ENCODE measurements around the gene SHISAL1.

DNA sequence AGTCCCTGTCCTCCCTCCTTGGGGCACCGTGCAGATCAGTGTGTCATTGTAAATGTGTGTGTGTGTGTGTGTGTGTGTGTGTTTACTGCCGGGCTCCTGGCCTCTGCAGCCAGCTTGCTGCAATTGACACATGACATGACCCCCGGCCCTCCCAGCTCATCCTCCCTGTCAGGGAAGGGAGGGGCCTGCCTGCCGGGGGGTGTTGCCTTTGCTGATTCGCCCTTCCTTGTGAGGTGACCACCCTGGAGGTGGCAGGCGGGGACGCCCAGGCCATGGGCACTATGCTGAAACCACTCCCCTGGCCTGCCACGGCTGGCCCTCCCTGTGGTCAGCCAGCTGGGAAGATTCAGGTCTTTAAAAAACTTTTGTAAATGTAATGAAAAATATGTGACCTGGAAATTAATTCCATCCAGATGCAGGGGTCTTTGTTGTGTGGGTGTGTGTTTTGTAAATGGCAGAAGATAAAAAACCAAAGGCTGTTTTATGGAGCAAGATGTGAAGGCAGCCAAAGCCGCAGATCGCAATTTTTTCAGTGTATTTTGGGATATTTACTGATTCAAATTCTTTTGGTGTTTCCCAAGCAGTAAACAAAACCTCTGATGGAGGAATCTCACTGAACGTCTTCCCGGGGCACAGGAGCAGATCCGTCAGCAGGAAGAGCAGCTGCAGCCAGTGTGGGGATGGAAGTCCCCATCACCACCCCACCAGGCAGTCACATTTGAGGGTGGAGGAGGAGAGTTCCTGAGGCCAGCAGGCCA lies 23.2 kb downstream of the SHISAL1 start:
- TF ChIP-seq, protein P1, sequence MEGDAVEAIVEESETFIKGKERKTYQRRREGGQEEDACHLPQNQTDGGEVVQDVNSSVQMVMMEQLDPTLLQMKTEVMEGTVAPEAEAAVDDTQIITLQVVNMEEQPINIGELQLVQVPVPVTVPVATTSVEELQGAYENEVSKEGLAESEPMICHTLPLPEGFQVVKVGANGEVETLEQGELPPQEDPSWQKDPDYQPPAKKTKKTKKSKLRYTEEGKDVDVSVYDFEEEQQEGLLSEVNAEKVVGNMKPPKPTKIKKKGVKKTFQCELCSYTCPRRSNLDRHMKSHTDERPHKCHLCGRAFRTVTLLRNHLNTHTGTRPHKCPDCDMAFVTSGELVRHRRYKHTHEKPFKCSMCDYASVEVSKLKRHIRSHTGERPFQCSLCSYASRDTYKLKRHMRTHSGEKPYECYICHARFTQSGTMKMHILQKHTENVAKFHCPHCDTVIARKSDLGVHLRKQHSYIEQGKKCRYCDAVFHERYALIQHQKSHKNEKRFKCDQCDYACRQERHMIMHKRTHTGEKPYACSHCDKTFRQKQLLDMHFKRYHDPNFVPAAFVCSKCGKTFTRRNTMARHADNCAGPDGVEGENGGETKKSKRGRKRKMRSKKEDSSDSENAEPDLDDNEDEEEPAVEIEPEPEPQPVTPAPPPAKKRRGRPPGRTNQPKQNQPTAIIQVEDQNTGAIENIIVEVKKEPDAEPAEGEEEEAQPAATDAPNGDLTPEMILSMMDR (conservative IDR thresholded peaks at IDR 0.05 in 1 of 2, IDR thresholded peaks at IDR 0.05 in 1 of 2; ENCODE audit: extremely low read depth in 1 of 2, insufficient read depth in 1 of 2, low read depth in 1 of 2, low read length in 2 of 2), result no peak
- no peak for TF ChIP-seq EZH2 (IDR thresholded peaks at IDR 0.05; ENCODE audit: borderline replicate concordance, low read length)
